NB4 (cell line): Measurements from ENCODE around the gene DNAI7.

Source experiments
- DNase-seq: peaks from one replicate; pipeline ENCODE4 v3.0.0; 2010; ENCODE audit warnings: low read depth
- H3K4me3 ChIP-seq: one replicate; pipeline ENCODE4 v1.5.1; 2011; ENCODE audit warnings: mild to moderate bottlenecking, low read depth, low read length, moderate library complexity
- MAX ChIP-seq: IDR thresholded peaks from 2 replicates; pipeline ENCODE4 v1.6.1; 2011; ENCODE audit warnings: low read depth, low read length
- MYC ChIP-seq: IDR thresholded peaks from 2 replicates; pipeline ENCODE4 v1.6.1; 2011; ENCODE audit warnings: low read depth, low read length
- POLR2A ChIP-seq: IDR thresholded peaks from 2 replicates; pipeline ENCODE4 v1.6.1; 2011; ENCODE audit warnings: mild to moderate bottlenecking; ENCODE audit not compliant: insufficient read length; ENCODE audit errors: extremely low read depth
- TF ChIP-seq, protein P1 (sequence below): IDR thresholded peaks from one replicate; pipeline ENCODE4 v1.5.1; 2012; ENCODE audit warnings: low read depth, low read length

The DNAI7 gene

DNA sequence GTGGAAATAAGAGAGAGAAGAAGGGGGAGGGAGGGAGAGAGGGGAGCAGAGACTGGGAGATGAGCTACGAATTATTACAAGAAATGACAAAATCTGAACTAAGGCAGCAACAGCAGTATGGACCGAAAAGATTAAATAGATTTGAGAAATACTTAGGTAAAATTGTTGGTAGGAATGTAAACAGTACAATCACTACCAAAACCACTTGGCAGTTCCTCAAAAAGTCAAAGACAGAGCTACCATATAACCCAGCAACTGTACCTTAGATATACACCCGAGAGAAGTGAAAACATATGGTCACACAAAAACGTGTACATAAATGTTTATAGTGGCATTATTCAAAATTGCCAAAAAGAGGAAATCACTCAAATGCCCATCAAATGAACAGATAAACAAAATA lies 41.7 kb upstream of the DNAI7 start:
- no peak for DNase-seq
- H3K4me3 ChIP-seq, result no peak overlapping the region
- TF ChIP-seq MAX (no peak), POLR2A (no peak), MYC (no peak)
- TF ChIP-seq, protein P1, sequence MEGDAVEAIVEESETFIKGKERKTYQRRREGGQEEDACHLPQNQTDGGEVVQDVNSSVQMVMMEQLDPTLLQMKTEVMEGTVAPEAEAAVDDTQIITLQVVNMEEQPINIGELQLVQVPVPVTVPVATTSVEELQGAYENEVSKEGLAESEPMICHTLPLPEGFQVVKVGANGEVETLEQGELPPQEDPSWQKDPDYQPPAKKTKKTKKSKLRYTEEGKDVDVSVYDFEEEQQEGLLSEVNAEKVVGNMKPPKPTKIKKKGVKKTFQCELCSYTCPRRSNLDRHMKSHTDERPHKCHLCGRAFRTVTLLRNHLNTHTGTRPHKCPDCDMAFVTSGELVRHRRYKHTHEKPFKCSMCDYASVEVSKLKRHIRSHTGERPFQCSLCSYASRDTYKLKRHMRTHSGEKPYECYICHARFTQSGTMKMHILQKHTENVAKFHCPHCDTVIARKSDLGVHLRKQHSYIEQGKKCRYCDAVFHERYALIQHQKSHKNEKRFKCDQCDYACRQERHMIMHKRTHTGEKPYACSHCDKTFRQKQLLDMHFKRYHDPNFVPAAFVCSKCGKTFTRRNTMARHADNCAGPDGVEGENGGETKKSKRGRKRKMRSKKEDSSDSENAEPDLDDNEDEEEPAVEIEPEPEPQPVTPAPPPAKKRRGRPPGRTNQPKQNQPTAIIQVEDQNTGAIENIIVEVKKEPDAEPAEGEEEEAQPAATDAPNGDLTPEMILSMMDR, result no peak

DNA sequence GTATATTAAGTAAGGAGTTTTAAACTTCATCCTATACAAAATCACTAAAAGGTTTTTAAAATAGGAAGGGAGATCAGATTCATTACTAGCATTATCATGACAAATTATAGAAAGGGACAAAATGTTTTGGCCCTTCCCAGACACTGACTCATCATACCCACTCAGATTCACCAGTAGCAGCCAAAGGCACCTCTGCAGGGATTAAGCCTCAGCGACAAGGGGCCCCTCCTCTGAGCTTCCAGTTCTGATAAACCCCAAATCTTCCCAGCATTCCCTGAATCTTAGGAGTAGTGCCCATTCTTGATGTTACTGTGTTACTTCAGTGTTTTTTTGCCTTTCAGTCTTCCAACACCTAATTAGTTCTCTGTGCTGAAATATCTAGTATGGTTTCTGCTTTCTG lies 41.2 kb upstream of the DNAI7 start:
- no peak for TF ChIP-seq POLR2A
- no peak for TF ChIP-seq MAX
- TF ChIP-seq, protein P1, result no peak
- TF ChIP-seq MYC, result no peak
- DNase-seq, result no peak
- H3K4me3 ChIP-seq, result no peak overlapping the region

GRCh38 chr12:25213338-25213737 lies 18.4 kb upstream of the DNAI7 start:
- H3K4me3 ChIP-seq, result no peak overlapping the region
- TF ChIP-seq, protein P1, result no peak
- TF ChIP-seq MYC (no peak), POLR2A (no peak), MAX (no peak)
- no peak for DNase-seq

DNA sequence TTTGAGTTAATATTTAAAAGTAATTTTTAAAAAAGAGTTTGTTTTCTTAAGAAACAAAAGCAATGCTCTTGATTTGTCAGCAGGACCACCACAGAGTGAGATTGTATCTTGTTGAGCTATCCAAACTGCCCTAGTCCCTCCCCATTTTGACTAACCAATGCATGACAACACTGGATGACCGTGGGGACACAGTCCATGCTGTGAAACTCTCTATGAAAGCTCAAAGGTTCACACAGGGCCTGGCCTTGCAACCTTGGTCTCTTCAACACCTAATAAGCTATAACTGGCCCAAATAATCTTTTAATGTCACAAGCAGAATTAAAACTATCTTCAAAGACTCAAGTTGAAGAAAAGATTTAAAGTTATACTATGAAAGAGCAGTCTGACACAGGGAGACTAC lies 13.6 kb upstream of the DNAI7 start:
- no peak overlapping the region for H3K4me3 ChIP-seq
- DNase-seq, result no peak
- no peak for TF ChIP-seq POLR2A
- TF ChIP-seq MAX, result no peak
- no peak for TF ChIP-seq MYC
- TF ChIP-seq, protein P1, result no peak

DNA sequence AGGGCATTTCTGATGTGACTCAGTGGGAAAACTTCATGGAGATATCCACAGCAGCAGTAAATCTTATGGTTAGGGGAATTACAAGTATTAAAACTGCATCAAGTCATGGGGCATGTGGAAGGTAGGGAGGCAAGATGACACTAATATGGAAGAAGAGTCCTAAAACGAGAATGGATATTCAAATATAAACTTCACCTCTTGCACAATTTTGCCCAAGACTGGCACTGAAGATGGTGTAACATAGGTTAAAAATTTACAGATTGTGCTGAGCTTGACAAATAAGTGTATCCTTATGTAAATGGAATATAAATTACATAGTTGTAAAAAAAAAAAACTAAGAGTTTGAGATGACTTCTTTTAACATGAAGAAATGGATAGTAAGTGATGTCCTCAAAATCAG lies 12.9 kb upstream of the DNAI7 start:
- H3K4me3 ChIP-seq, result no peak overlapping the region
- DNase-seq, result no peak
- no peak for TF ChIP-seq MYC
- TF ChIP-seq POLR2A, result no peak
- TF ChIP-seq MAX, result no peak
- TF ChIP-seq, protein P1, result no peak

DNA sequence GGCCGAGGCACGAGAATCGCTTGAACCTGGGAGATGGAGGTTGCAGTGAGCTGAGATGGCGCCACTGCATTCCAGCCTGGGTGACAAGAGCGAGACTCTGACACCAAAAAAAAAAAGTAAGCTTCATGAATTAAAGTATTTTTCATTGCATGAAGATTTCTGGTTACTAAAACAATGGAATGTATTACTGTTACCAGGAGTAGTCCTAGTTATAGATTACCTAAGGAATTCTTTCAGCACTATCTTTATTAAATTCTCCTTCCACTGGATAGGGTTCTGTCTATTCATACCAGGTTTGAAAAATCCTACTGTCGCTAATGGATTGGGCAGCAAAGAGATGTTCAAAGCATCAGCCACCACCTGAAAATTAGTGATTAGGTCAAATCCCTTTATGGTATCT lies 12.5 kb upstream of the DNAI7 start:
- TF ChIP-seq, protein P1, result no peak
- TF ChIP-seq MAX (no peak), MYC (no peak), POLR2A (no peak)
- no peak overlapping the region for H3K4me3 ChIP-seq
- DNase-seq, result no peak
